Activated T-cell treated with anti-CD3 and anti-CD28 coated beads, Interleukin-2, amount 50 U/mL, for 24 hours (primary cell): ENCODE results near the gene CNN1.
A peak's percentile ranks its signal among the peaks of the same experiment; 100 is the strongest.

Experiments
- DNase-seq: peaks from one replicate; pipeline ENCODE4 v3.0.0-alpha.2; 2020
- H3K27ac Mint-ChIP-seq: 2 replicates; pipeline ENCODE4 v1.8.0; 2020; ENCODE audit warnings: mild to moderate bottlenecking, mixed read lengths
- H3K27me3 Mint-ChIP-seq: 2 replicates; pipeline ENCODE4 v1.8.0; 2020; ENCODE audit warnings: mixed read lengths
- H3K36me3 Mint-ChIP-seq: 2 replicates; pipeline ENCODE4 v1.8.0; 2020; ENCODE audit warnings: low read depth, mixed read lengths
- H3K4me1 Mint-ChIP-seq: 2 replicates; pipeline ENCODE4 v1.8.0; 2020; ENCODE audit warnings: low read depth, mixed read lengths
- H3K4me3 Mint-ChIP-seq: 2 replicates; pipeline ENCODE4 v1.8.0; 2020; ENCODE audit warnings: mild to moderate bottlenecking, moderate library complexity, mixed read lengths
- H3K9me3 Mint-ChIP-seq: 2 replicates; pipeline ENCODE4 v1.8.0; 2020; ENCODE audit warnings: mixed read lengths

Gene CNN1

DNA sequence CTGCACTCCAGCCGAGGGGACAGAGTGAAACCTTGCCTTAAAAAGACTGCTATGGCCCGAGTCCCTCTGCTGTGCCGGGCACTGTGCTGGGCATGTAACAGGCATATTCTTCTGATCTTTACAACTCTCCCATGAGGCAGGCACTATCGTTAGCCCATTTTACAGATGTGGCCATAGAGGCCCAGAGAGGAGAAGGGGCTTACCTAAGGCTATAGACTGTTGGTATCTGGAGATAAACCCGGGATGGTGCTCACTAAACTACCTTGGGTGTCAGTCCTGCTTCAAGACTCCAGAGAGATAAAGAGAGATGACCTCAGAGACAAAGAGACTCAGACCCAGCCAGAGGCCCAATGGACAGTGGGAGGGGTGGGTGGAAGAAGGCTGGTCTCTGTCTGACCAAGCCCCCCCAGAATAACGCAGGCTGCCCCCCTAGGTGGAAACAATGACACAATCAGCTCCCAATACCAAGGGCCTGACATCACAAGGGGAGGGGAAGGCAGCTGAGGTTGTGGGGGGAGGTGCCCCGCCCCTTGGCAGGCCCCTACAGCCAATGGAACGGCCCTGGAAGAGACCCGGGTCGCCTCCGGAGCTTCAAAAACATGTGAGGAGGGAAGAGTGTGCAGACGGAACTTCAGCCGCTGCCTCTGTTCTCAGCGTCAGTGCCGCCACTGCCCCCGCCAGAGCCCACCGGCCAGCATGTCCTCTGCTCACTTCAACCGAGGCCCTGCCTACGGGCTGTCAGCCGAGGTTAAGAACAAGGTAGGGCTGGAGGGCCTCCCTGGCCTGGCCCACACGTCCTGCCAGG lies at the start of gene CNN1:
Gene CNN1 (plus strand): TSS at position 620 of the 805 bp plus-strand sequence. CDS start 77 bp downstream, at position 697.
- Mint-ChIP-seq H3K9me3 (no peaks in the 10 kb centered on the region), H3K27ac (no peak within 1 kb of the TSS), H3K4me3 (no peak within 1 kb of the TSS), H3K4me1 (peaks cover 15% of the 10 kb centered on the region), H3K27me3 (peaks cover 31% of the 10 kb centered on the region), H3K36me3 (no peaks in the 10 kb centered on the region)
- DNase-seq, result no peak

DNA sequence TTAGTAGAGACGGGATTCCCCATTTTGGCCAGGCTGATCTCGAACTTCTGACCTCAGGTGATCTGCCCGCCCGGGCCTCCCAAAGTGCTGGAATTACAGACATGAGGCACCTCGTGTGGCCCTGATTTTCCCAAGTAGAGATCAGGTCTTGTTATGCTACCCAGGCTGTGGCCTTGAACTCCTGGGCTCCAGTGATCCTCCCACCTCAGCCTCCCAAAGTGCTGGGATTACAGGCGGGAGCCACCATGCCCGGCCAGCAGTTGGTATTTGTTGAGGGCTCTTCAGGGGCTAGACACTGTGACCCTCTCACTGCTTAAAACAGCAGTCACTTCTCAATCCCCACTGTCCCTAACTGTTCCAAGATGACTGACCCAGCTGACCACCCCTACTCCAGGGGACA lies 49.3 kb upstream of the CNN1 start:
- Mint-ChIP-seq H3K27ac (no peak overlapping the region), H3K9me3 (no peaks in the 10 kb centered on the region), H3K36me3 (peaks cover 46% of the 10 kb centered on the region), H3K4me1 (no peaks in the 10 kb centered on the region), H3K27me3 (no peaks in the 10 kb centered on the region), H3K4me3 (no peak overlapping the region)
- no peak for DNase-seq

DNA sequence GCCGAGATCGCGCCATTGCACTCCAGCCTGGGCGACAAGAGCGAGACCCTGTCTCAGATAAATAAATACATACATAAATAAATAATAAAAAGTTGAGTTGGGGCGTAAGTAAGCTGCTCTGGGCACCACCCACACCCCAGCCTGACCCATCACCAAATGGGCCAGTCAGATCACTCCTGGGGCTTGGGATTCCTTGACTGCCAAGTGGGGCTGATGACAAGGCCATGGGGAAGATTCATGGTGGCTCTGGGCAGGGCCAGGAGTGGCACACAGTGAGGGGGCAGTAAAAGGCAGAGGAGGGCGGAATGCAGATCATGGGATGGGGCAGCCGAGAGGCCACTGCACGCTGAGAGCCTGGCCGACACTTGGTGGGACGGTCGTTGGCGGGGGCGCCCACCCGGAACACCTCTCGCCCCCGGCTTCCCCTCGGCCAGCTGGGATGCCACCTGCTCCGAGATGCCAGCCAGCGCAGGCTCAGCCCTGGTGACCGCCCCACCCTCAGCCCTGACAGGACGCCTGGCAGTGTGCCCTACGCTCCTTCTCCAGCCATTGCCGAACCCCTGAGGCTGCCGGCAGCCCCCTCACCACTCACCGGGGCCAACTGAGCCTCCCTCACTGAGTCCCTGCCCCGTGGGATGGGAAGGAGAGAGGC lies 43.9 kb upstream of the CNN1 start:
- DNase-seq, result no peak
- no peaks in the 10 kb centered on the region for H3K9me3 Mint-ChIP-seq
- no peak overlapping the region for H3K4me3 Mint-ChIP-seq
- no peaks in the 10 kb centered on the region for H3K4me1 Mint-ChIP-seq
- H3K36me3 Mint-ChIP-seq, result peaks cover 64% of the 10 kb centered on the region
- H3K27me3 Mint-ChIP-seq, result no peaks in the 10 kb centered on the region
- H3K27ac Mint-ChIP-seq, result no peak overlapping the region

DNA sequence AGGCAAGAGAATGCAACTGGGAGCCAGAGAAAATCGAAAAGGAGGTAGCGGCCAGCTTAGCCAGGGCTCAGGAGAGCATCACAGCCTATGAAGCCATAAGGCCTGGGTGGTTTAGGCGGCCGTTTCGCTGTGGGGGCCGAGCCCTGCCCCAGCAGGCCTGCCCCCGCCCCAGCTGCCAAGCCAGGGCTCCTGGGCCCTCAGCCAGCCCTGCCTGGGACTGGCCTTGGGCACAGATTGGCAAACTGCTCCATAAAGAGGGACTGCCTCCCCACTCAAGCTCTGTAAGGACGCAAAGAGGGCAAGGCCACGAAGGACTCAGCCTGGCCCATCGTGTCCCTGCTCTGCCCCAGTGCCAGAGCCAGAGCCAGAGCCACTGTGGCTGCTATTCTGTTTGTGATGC lies 43.2 kb upstream of the CNN1 start:
- no peaks in the 10 kb centered on the region for H3K4me1 Mint-ChIP-seq
- H3K36me3 Mint-ChIP-seq, result peaks cover 61% of the 10 kb centered on the region
- no peaks in the 10 kb centered on the region for H3K27me3 Mint-ChIP-seq
- H3K27ac Mint-ChIP-seq, result no peak overlapping the region
- no peak overlapping the region for H3K4me3 Mint-ChIP-seq
- H3K9me3 Mint-ChIP-seq, result no peaks in the 10 kb centered on the region
- no peak for DNase-seq

DNA sequence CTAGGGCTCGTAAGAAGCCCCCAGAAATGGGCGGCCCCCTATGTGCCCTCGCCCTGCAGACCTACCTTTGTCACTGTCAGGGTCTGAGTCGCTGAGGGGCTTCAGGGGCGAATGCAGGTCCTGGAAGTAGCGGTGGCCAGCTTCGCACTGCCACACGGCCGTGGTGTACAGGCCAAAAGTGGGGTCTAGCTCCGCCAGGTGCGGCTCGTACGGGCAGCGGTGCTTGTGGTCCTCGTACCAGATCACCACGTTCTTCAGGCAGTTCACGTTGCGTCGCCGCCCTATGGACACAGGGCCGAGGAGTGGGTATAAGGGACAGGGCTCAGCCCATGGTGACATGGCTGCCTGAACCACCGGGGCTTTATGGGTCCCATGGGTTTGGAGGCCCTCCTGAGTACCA lies 42.8 kb upstream of the CNN1 start:
- peaks cover under 1% of the 10 kb centered on the region for H3K4me1 Mint-ChIP-seq

DNA sequence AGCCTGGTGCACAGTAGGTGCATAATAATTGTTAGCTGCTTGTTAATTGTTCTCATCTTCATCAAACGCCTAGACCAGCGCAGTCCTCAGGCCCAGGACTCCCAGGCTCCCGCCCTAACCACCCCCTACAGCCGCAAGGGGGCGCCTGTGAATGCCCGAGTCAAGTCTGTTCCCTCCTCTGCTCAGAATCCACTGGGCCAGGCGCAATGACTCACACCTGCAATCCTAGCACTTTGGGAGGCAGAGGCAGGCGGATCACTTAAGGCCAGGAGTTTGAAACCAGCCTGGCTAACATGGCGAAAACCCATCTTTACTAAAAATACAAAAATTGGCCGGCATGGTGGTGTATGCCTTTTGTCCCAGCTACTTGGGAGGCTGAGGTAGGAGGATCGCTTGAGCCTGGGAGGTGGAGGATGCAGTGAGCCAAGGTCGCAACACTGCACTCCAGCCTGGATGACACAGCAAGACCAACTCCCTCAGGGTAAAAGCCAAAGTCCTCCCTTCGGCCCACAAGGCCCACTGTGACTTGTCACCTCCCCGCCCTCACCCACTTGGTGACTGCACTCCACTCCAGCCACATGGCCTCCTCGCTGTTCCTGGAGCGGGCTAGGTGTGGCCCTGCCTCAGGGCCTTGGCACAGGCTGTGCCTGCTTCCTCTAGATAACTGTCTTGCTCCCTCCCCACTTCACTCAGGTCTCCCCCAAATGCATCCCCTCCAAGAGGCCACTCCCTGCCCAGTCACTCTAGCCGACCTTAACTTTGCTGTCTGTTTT lies 42.1 kb upstream of the CNN1 start:
- Mint-ChIP-seq H3K4me3 (no peak overlapping the region), H3K27me3 (no peaks in the 10 kb centered on the region)

More for the DNA sequence above, 42.8 kb upstream of the CNN1 start:
- Mint-ChIP-seq H3K4me3 (no peak overlapping the region), H3K27ac (no peak overlapping the region), H3K9me3 (no peaks in the 10 kb centered on the region), H3K27me3 (no peaks in the 10 kb centered on the region), H3K36me3 (peaks cover 61% of the 10 kb centered on the region)
- no peak for DNase-seq

DNA sequence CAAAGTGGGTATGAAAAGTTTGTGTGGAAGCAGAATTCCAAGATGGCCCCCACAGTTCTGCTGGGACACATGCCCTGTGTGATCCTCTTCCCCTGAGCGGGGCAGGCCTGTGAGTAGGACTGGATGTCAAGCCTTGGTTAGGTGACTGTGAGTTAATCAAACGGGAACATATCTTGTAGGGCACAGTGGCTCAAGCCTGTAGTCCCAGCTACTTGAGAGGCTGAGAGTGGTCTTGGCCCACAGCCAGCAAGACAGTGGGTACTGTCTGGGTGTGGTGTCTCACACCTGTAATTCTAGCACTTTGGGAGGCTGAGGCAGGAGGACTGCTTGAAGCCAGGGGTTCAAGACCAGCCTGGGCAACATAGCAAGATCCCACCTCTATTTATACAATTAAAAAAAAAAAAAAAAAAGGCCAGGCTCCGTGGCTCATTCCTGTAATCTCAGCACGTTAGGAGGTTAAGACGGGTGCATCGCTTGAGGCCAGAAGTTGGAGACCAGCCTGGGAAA lies 39.4 kb upstream of the CNN1 start:
- Mint-ChIP-seq H3K4me3 (no peak overlapping the region), H3K4me1 (peaks cover 2% of the 10 kb centered on the region), H3K27ac (no peak overlapping the region), H3K27me3 (no peaks in the 10 kb centered on the region), H3K9me3 (no peaks in the 10 kb centered on the region), H3K36me3 (peaks cover 52% of the 10 kb centered on the region)
- DNase-seq, result no peak

More for the DNA sequence above, 42.1 kb upstream of the CNN1 start:
- Mint-ChIP-seq H3K4me1 (peaks cover 2% of the 10 kb centered on the region), H3K36me3 (peaks cover 61% of the 10 kb centered on the region), H3K27ac (no peak overlapping the region), H3K9me3 (no peaks in the 10 kb centered on the region)
- DNase-seq, result peak; percentile 77

DNA sequence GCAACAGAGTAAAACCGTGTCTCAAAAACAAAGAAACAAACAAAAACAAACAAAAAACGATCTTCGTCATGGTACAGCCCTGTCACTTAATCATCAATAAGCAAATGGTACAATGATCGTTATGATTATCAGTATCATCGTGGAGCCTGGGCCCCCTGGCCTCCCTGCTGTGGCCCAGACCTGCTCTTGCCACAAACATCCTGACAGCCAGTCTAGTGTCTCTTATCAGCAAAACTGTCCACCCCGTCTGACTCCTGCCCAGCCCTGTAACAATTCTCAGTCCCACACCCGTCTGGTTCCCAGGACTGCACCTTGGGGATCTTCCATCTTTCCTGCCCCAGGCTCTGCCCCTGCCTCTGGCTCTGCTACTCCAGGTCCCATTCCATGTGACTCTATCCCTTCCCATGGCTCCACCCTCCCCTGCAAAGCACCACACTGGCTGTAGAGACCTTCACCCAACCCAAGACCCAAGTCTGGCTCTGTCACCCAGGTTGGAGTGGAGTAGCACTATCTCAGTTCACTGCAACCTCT lies 38.7 kb upstream of the CNN1 start:
- DNase-seq, result no peak
- Mint-ChIP-seq H3K4me3 (no peak overlapping the region), H3K9me3 (no peaks in the 10 kb centered on the region), H3K27ac (no peak overlapping the region), H3K4me1 (peaks cover 9% of the 10 kb centered on the region), H3K36me3 (peaks cover 52% of the 10 kb centered on the region), H3K27me3 (no peaks in the 10 kb centered on the region)

DNA sequence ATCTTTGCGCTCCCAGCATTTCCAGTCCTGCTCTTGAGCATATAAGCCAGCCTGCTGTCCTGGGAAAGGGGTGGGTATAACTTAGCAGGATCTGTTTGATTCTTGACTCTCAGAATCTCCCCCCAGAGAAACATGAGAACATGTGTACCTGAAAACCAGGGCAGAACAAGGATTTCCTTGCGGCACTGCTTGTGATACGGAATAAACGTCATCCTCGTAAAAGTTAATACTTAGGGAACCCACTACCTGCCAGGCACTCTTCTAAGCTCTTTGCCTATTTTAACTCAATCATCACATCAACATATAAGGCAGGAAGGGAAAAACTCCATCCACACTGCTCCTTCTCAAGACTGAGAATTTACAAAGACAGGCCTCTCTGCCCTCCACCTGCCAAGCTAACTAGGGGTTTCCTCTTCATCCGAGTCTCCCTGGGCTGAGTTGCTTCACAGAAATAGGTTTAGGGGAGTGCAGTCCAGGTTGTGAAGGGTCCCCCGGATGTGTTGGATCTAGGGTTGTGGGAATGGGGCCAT lies 34.1 kb upstream of the CNN1 start:
- peaks cover 46% of the 10 kb centered on the region for H3K36me3 Mint-ChIP-seq
- no peaks in the 10 kb centered on the region for H3K9me3 Mint-ChIP-seq
- no peaks in the 10 kb centered on the region for H3K27me3 Mint-ChIP-seq
- H3K4me1 Mint-ChIP-seq, result peaks cover 23% of the 10 kb centered on the region
- H3K27ac Mint-ChIP-seq, result peak overlapping the region; percentile 97
- no peak for DNase-seq
- H3K4me3 Mint-ChIP-seq, result peak overlapping the region; percentile 82

DNA sequence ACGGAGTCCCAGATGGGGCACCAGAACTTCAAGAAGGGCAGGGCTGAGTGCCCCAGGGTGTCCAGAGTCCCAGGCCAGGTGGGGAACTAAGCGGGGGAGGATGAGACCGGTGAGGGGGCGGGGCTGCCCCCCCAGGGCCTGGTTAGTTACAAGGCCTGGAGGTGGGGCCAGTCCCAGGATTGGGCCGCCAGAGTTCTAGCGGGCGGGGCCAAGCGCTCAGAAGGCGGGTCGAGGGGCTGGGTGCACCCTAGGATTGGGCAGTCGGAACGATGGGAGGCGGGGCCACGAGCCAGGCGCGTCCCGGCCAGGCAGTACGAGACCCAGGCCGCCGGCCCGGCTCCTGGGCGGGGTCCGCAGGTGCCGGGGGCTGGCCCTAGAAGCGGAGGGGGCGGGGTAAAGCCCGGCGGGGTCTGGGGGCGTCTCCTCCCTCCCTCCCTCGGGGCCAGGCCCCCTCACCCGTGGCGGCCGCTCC lies 33.6 kb upstream of the CNN1 start:
- peak; percentile 98 for DNase-seq
- H3K27me3 Mint-ChIP-seq, result no peaks in the 10 kb centered on the region
- peaks cover 23% of the 10 kb centered on the region for H3K4me1 Mint-ChIP-seq
- peak overlapping the region; percentile 82 for H3K4me3 Mint-ChIP-seq
- no peaks in the 10 kb centered on the region for H3K9me3 Mint-ChIP-seq
- peak overlapping the region; percentile 97 for H3K27ac Mint-ChIP-seq
- peaks cover 45% of the 10 kb centered on the region for H3K36me3 Mint-ChIP-seq

DNA sequence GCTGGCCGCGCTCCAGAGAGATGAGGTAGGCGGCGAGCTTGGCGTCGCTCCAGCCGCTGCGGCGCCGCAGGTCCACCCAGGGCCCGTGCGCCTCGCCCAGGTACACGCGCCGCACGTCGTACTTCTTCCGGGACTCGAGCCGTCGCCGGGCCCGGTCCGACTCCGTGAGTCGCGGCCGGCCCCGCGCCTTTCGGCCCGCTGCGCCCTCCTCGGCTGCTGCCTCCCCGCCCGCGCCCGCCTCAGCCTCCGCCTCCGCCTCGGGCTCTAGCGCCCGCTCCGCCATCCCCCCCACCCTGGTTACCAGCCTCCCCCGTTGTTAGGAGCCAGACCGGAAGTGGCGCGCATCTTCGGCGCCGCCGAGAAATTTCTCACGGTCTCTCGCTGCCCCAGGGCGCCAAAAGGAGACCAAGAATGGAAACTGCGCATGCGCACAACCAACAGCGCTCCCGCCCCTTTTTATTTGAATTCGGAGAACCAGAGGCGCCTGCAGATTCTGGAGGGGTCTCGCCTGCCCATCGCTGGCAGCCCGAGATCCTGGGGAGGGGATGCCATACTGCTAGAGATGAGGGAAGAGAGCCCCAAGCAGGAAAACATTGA lies 33.0 kb upstream of the CNN1 start, which contains the start of gene ZNF653:
Gene ZNF653 (minus strand): TSS at position 336 of the 597 bp plus-strand sequence. CDS start 53 bp downstream, at position 283.
- H3K27ac Mint-ChIP-seq, result peak within 1 kb of the TSS; percentile 97
- H3K36me3 Mint-ChIP-seq, result peaks cover 50% of the 10 kb centered on the region

DNA sequence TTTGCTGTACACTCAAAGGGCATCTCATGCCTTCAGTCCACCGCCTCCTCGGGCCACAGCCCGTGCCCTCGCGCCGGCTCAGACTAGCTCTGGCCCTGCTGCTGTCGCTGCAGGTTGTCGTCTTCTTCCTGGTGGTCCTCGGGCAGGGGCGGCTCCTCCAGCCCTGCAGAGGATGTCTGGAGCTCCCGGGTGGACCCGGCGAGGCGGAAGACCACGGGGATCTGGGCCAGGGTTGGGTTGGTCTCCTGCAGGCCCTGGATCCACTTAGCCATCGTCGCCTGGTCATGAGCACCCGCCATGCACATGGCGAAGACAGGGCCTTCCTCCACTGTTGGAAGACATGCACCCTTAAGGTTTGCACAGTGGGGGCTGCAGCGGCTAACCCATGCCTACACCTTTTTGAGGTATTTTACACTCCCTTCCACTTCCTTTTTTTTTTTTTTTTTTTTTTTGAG lies 32.5 kb upstream of the CNN1 start:
- Mint-ChIP-seq H3K4me1 (peaks cover 21% of the 10 kb centered on the region), H3K9me3 (no peaks in the 10 kb centered on the region), H3K27ac (peak overlapping the region; percentile 97), H3K27me3 (no peaks in the 10 kb centered on the region), H3K36me3 (peaks cover 51% of the 10 kb centered on the region), H3K4me3 (peak overlapping the region; percentile 82)
- no peak for DNase-seq

More for the DNA sequence above, 33.0 kb upstream of the CNN1 start, which contains the start of gene ZNF653:
- no peaks in the 10 kb centered on the region for H3K9me3 Mint-ChIP-seq
- peak; percentile 97 for DNase-seq
- H3K4me3 Mint-ChIP-seq, result peak within 1 kb of the TSS; percentile 82
- H3K27me3 Mint-ChIP-seq, result no peaks in the 10 kb centered on the region
- peaks cover 23% of the 10 kb centered on the region for H3K4me1 Mint-ChIP-seq

DNA sequence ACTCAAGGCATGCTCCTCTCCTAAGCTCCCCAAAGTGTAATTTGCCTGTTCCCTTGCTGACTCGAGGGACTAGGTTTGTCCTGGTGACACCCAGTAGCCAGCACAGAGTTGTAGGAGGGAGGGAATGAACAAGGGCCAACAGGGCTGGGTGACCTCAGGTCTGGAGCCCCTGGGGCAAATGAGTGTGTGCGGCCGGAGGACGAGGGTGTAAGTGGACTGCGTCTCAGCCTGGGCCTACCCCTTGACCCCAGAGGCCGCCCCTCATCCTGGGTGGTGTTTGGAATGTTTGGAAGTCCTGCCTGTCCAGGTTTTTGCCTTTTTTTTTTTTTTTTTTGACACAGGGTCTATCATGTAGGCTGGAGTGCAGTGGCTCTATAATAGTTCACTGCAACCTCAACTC lies 31.7 kb upstream of the CNN1 start:
- Mint-ChIP-seq H3K4me1 (peaks cover 21% of the 10 kb centered on the region), H3K9me3 (no peaks in the 10 kb centered on the region), H3K27me3 (no peaks in the 10 kb centered on the region), H3K4me3 (peak overlapping the region; percentile 82), H3K27ac (peak overlapping the region; percentile 97), H3K36me3 (peaks cover 54% of the 10 kb centered on the region)
- no peak for DNase-seq
